K562 (cell line): Measurements from ENCODE around the gene COL11A2. TPM values are rescaled to one million over a fixed set of nuclear protein-coding genes. Genes with fewer than 3 reads are reported as not detected.

Experiments
- BHLHE40 ChIP-seq: IDR thresholded peaks from 2 replicates; pipeline ENCODE4 v1.6.1; 2011; ENCODE audit warnings: low read length, improper control_type of control experiment
- BRD9 ChIP-seq: fragments of 450-650 bp; IDR thresholded peaks from 2 replicates; pipeline ENCODE4 v1.6.1; 2018; ENCODE audit warnings: low read depth; ENCODE audit not compliant: partially characterized antibody
- EGR1 ChIP-seq: fragments of 450-650 bp; conservative IDR thresholded peaks from 2 replicates; pipeline ENCODE4 v1.6.1; 2017; ENCODE audit warnings: mild to moderate bottlenecking
- ETV1 ChIP-seq: fragments of 450-650 bp; conservative IDR thresholded peaks from 2 replicates; pipeline ENCODE4 v1.6.1; 2016; ENCODE audit warnings: missing genetic modification characterization, control low read depth, low read depth, missing compliant biosample characterization
- FOXK2 ChIP-seq, 2 experiments: fragments of 450-650 bp; IDR thresholded peaks in 1 of 2; conservative IDR thresholded peaks in 1 of 2; 2 replicates each; pipeline ENCODE4 v1.6.1; 2016; ENCODE audit warnings: low read depth in 2 of 2, mild to moderate bottlenecking in 1 of 2
- HDAC2 ChIP-seq: fragments of 450-650 bp; IDR thresholded peaks from 2 replicates; pipeline ENCODE4 v1.6.1; 2016; ENCODE audit warnings: mild to moderate bottlenecking
- JUND ChIP-seq, 2 experiments: IDR thresholded peaks; 2 replicates in 1 of 2; 3 replicates in 1 of 2; pipeline ENCODE4 v1.6.1; 2011; ENCODE audit warnings: borderline replicate concordance in 2 of 2, low read depth in 2 of 2, low read length in 2 of 2, improper control_type of control experiment in 1 of 2, missing biosample characterization in 1 of 2, missing genetic modification characterization in 1 of 2, missing genetic modification reagents in 1 of 2
- KLF6 ChIP-seq: fragments of 250-450 bp; sonication (Bioruptor Pico); IDR thresholded peaks from 2 replicates; pipeline ENCODE4 v1.4.0; 2020; ENCODE audit warnings: mild to moderate bottlenecking, moderate library complexity, borderline replicate concordance
- SPI1 ChIP-seq: IDR thresholded peaks from 2 replicates; pipeline ENCODE4 v1.6.1; 2011; ENCODE audit warnings: low read depth, low read length, control low read depth, borderline replicate concordance
- YY1 ChIP-seq, 3 experiments: IDR thresholded peaks; 2 replicates each; pipeline ENCODE4 v1.6.1; 2011; ENCODE audit warnings: low read length in 2 of 3, mild to moderate bottlenecking in 2 of 3, moderate library complexity in 2 of 3, borderline replicate concordance in 1 of 3, control low read depth in 1 of 3, low read depth in 1 of 3; ENCODE audit not compliant: insufficient read depth in 3 of 3, insufficient replicate concordance in 2 of 3, control insufficient read depth in 1 of 3, insufficient read length in 1 of 3; ENCODE audit errors: extremely low read depth in 1 of 3
- ZEB2 ChIP-seq: fragments of 450-650 bp; IDR thresholded peaks from 2 replicates; pipeline ENCODE4 v1.6.1; 2016
- ZNF165 ChIP-seq: fragments of 250-450 bp; sonication (Bioruptor Pico); IDR thresholded peaks from 2 replicates; pipeline ENCODE4 v1.4.0; 2020; ENCODE audit warnings: borderline replicate concordance
- ZNF263 ChIP-seq: sonication (generic); formaldehyde crosslinking; IDR thresholded peaks from 2 replicates; pipeline ENCODE4 v1.8.0; 2022; ENCODE audit warnings: mild to moderate bottlenecking, missing genetic modification reagents, borderline replicate concordance
- ZSCAN29 ChIP-seq: fragments of 450-650 bp; IDR thresholded peaks from 2 replicates; pipeline ENCODE4 v1.6.1; 2017
- polyA plus RNA-seq, 8 experiments: library from polyadenylated mRNA; depleted of rRNA in 4 of 8; stranded (reverse) in 5 of 8; unstranded in 3 of 8; fragments of >200 nt; fragmentation: Nextera tagmentation in 2 of 8; fragmentation: Illumina TruSeq in 1 of 8; extraction: Ambion mirVana in 2 of 8; extraction: Trizol in 1 of 8; gene quantifications; 2 replicates each; pipeline versions ENCODE4 v1.2.1 to v1.2.3, GENCODE V29; 2011 to 2014; ENCODE audit warnings: inconsistent platforms in 1 of 8, missing spikeins in 1 of 8
- total RNA-seq, 7 experiments: library from RNA; depleted of rRNA in 6 of 7; stranded (reverse); fragments of >200 nt in 6 of 7; fragmentation: Illumina TruSeq in 2 of 7; extraction: Trizol in 2 of 7; gene quantifications; 2 replicates each; pipeline versions ENCODE4 v1.2.1 to v1.2.3, GENCODE V29; 2011 to 2021; ENCODE audit warnings: low replicate concordance in 1 of 7
- TF ChIP-seq, protein P1 (sequence below), 3 experiments: IDR thresholded peaks in 2 of 3; conservative IDR thresholded peaks in 1 of 3; 2 replicates each; pipeline ENCODE4 v1.5.1; 2011 to 2012; ENCODE audit warnings: low read length in 3 of 3, mild to moderate bottlenecking in 3 of 3, control low read depth in 2 of 3, improper control_type of control experiment in 1 of 3, inconsistent platforms in 1 of 3, low read depth in 1 of 3, mixed read lengths in 1 of 3, moderate library complexity in 1 of 3; ENCODE audit not compliant: insufficient read depth in 2 of 3
- TF ChIP-seq, protein P2 (sequence below): fragments of 450-650 bp; IDR thresholded peaks from 2 replicates; pipeline ENCODE4 v1.6.1; 2014; ENCODE audit warnings: low read depth, mild to moderate bottlenecking, moderate library complexity, borderline replicate concordance
- TF ChIP-seq, protein P3 (sequence below): sonication (generic); formaldehyde crosslinking; IDR thresholded peaks from 2 replicates; pipeline ENCODE4 v1.9.0; 2022; ENCODE audit warnings: mild to moderate bottlenecking, missing genetic modification reagents
- TF ChIP-seq, protein P4 (sequence below): fragments of 450-650 bp; IDR thresholded peaks from 2 replicates; pipeline ENCODE4 v1.6.1; 2016; ENCODE audit warnings: mild to moderate bottlenecking
- TF ChIP-seq, protein P5 (sequence below): sonication (generic); formaldehyde crosslinking; IDR thresholded peaks from 2 replicates; pipeline ENCODE4 v1.9.0; 2022; ENCODE audit warnings: mild to moderate bottlenecking, missing genetic modification reagents

The COL11A2 gene
- total and polyA plus RNA-seq, 9 of the 15 experiments (the other 6 are each of a cell fraction or from before 2014, with no cell fraction given) = 0.04 to 0.35 (median 0.09) TPM; not detected in 1

DNA sequence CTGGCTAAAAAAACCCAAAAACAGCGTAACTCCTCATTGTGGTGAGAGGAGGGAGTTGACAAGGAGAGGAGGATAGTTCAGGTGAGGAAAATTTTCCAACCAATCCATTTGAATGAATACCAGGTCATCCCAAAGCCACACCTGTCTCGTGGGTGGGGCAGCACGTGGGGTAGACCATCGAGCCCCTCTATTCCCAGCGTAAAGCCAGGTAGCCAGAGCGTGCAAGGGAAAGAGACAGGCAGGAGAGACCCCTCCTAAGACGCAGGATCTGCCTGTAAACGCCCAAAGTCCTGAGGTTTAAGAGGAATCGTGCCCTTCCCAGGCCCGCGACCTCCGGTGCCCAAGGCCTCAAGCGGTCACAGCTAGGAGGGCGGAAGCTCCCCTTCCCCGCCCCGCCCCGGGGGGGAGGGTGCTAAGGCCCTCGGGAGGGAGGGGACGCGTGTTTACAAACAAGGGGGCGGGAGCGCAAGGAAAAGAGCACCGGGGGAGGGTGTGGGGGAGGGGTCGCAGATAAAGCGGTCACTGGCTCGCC is 7.5 kb upstream of the COL11A2 start (continued):
- peak; percentile 66; the same call in 1 of the 2 replicates for TF ChIP-seq HDAC2
- TF ChIP-seq BRD9 = no peak
- TF ChIP-seq ZNF263 = no peak
- no peak for TF ChIP-seq ZNF165 (CRISPR knock-in tag)
- no peak for TF ChIP-seq JUND (IDR thresholded peaks at IDR 0.05; ENCODE audit: borderline replicate concordance, low read depth, low read length)
- TF ChIP-seq JUND (tag; IDR thresholded peaks at IDR 0.05; ENCODE audit: borderline replicate concordance, low read depth, low read length) = peak; percentile 47; the same call in 1 of the 3 replicates
- TF ChIP-seq YY1 (IDR thresholded peaks at IDR 0.05; ENCODE audit: borderline replicate concordance in 1 of 3, control insufficient read depth in 1 of 3, extremely low read depth in 1 of 3, insufficient read depth in 3 of 3, insufficient read length in 1 of 3, insufficient replicate concordance in 2 of 3, low read depth in 1 of 3, low read length in 2 of 3) = no peak
- TF ChIP-seq, protein P1, sequence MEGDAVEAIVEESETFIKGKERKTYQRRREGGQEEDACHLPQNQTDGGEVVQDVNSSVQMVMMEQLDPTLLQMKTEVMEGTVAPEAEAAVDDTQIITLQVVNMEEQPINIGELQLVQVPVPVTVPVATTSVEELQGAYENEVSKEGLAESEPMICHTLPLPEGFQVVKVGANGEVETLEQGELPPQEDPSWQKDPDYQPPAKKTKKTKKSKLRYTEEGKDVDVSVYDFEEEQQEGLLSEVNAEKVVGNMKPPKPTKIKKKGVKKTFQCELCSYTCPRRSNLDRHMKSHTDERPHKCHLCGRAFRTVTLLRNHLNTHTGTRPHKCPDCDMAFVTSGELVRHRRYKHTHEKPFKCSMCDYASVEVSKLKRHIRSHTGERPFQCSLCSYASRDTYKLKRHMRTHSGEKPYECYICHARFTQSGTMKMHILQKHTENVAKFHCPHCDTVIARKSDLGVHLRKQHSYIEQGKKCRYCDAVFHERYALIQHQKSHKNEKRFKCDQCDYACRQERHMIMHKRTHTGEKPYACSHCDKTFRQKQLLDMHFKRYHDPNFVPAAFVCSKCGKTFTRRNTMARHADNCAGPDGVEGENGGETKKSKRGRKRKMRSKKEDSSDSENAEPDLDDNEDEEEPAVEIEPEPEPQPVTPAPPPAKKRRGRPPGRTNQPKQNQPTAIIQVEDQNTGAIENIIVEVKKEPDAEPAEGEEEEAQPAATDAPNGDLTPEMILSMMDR (IDR thresholded peaks at IDR 0.05 in 2 of 3, conservative IDR thresholded peaks at IDR 0.05 in 1 of 3; ENCODE audit: insufficient read depth in 2 of 3, low read depth in 1 of 3, low read length in 3 of 3) = peak in 1 of 3 experiments; percentile 13; a peak in 1 of 6 replicates
- TF ChIP-seq ZSCAN29 = peak; percentile 17; the same call in 1 of the 2 replicates
- peak; percentile 32; the same call in 1 of the 2 replicates for TF ChIP-seq ZEB2
- TF ChIP-seq FOXK2 (conservative IDR thresholded peaks at IDR 0.05 in 1 of 2, IDR thresholded peaks at IDR 0.05 in 1 of 2; ENCODE audit: low read depth in 2 of 2) = peak; percentile 99 to 100
- TF ChIP-seq, protein P2, sequence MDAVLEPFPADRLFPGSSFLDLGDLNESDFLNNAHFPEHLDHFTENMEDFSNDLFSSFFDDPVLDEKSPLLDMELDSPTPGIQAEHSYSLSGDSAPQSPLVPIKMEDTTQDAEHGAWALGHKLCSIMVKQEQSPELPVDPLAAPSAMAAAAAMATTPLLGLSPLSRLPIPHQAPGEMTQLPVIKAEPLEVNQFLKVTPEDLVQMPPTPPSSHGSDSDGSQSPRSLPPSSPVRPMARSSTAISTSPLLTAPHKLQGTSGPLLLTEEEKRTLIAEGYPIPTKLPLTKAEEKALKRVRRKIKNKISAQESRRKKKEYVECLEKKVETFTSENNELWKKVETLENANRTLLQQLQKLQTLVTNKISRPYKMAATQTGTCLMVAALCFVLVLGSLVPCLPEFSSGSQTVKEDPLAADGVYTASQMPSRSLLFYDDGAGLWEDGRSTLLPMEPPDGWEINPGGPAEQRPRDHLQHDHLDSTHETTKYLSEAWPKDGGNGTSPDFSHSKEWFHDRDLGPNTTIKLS = no peak
- TF ChIP-seq, protein P3, sequence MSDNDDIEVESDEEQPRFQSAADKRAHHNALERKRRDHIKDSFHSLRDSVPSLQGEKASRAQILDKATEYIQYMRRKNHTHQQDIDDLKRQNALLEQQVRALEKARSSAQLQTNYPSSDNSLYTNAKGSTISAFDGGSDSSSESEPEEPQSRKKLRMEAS (CRISPR knock-in tag) = peak; percentile 64; the same call in 1 of the 2 replicates
- peak; percentile 79 for TF ChIP-seq ETV1
- peak; percentile 25; the same call in 1 of the 2 replicates for TF ChIP-seq KLF6
- peak; percentile 57; the same call in 1 of the 2 replicates for TF ChIP-seq SPI1
- TF ChIP-seq, protein P4, sequence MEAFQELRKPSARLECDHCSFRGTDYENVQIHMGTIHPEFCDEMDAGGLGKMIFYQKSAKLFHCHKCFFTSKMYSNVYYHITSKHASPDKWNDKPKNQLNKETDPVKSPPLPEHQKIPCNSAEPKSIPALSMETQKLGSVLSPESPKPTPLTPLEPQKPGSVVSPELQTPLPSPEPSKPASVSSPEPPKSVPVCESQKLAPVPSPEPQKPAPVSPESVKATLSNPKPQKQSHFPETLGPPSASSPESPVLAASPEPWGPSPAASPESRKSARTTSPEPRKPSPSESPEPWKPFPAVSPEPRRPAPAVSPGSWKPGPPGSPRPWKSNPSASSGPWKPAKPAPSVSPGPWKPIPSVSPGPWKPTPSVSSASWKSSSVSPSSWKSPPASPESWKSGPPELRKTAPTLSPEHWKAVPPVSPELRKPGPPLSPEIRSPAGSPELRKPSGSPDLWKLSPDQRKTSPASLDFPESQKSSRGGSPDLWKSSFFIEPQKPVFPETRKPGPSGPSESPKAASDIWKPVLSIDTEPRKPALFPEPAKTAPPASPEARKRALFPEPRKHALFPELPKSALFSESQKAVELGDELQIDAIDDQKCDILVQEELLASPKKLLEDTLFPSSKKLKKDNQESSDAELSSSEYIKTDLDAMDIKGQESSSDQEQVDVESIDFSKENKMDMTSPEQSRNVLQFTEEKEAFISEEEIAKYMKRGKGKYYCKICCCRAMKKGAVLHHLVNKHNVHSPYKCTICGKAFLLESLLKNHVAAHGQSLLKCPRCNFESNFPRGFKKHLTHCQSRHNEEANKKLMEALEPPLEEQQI = no peak
- TF ChIP-seq BHLHE40 = 0 out of 2 replicates have a peak, but pooled peaks have one; percentile 64
- peak; percentile 91 for TF ChIP-seq EGR1
- TF ChIP-seq, protein P5, sequence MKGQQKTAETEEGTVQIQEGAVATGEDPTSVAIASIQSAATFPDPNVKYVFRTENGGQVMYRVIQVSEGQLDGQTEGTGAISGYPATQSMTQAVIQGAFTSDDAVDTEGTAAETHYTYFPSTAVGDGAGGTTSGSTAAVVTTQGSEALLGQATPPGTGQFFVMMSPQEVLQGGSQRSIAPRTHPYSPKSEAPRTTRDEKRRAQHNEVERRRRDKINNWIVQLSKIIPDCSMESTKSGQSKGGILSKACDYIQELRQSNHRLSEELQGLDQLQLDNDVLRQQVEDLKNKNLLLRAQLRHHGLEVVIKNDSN (CRISPR knock-in tag) = peak; percentile 63
